CD4-positive, alpha-beta T cell treated with Interleukin-2 at 100 ng/mL for 4 hours (primary cell): ENCODE measurements around the gene SCN7A.
"Not testable (repeated sequence)": the region's sequence is repeated elsewhere in the genome, so short reads cannot be mapped to it uniquely, and the experiment has no call there.

ENCODE experiments used
- DNase-seq: peaks from one replicate; pipeline ENCODE4 v3.0.0-alpha.2; 2020; ENCODE audit warnings: low spot score

SCN7A gene

GRCh38 chr2:166454006-166454595, 39.9 kb downstream of the SCN7A start:
- no peak for DNase-seq

GRCh38 chr2:166451468-166451867, 42.6 kb downstream of the SCN7A start:
- DNase-seq = no peak

GRCh38 chr2:166449439-166449838, 44.6 kb downstream of the SCN7A start:
- DNase-seq = no peak

- DNase-seq = no peak
Observed at GRCh38 chr2:166448106-166448505, 45.9 kb downstream of the SCN7A start.

GRCh38 chr2:166444306-166444705, 49.7 kb downstream of the SCN7A start:
- DNase-seq = no peak

- no peak for DNase-seq
Observed at GRCh38 chr2:166440313-166440712, 53.7 kb downstream of the SCN7A start.

GRCh38 chr2:166439078-166439477, 55.0 kb downstream of the SCN7A start:
- no peak for DNase-seq

- DNase-seq = no peak
Observed at GRCh38 chr2:166436976-166437375, 57.1 kb downstream of the SCN7A start.

GRCh38 chr2:166436189-166436588, 57.9 kb downstream of the SCN7A start:
- no peak for DNase-seq

GRCh38 chr2:166434491-166434890, 59.6 kb downstream of the SCN7A start:
- no peak for DNase-seq

GRCh38 chr2:166433457-166433856, 60.6 kb downstream of the SCN7A start:
- DNase-seq = no peak

- DNase-seq = no peak
Observed at GRCh38 chr2:166432331-166432730, 61.7 kb downstream of the SCN7A start.

- no peak for DNase-seq
Observed at GRCh38 chr2:166424841-166425240, 69.2 kb downstream of the SCN7A start.

GRCh38 chr2:166419616-166419934, 74.5 kb downstream of the SCN7A start:
- no peak for DNase-seq

GRCh38 chr2:166418853-166419615, 75.0 kb downstream of the SCN7A start:
- no peak for DNase-seq

GRCh38 chr2:166417669-166418068, 76.4 kb downstream of the SCN7A start:
- no peak for DNase-seq

GRCh38 chr2:166413255-166413654, 80.8 kb downstream of the SCN7A start:
- no peak for DNase-seq

GRCh38 chr2:166411473-166412230, 82.4 kb downstream of the SCN7A start:
- no peak for DNase-seq

GRCh38 chr2:166410828-166411472, 83.1 kb downstream of the SCN7A start:
- no peak for DNase-seq

GRCh38 chr2:166407746-166408145, 86.3 kb downstream of the SCN7A start:
- not testable (repeated sequence) for DNase-seq

- DNase-seq = no peak
Observed at GRCh38 chr2:166406374-166406773, 87.7 kb downstream of the SCN7A start.

GRCh38 chr2:166405569-166405926, 88.5 kb downstream of the SCN7A start:
- no peak for DNase-seq
